ENCODE measurements around the gene DNM1. TPM values are rescaled to one million over a fixed set of nuclear protein-coding genes. Genes with fewer than 3 reads are reported as not detected.

DNM1 gene
- total RNA-seq, 2 donors from 2014 or later, result 19.0 to 46.5 TPM

- DNase-seq (ENCODE audit: low spot score), result no peak
- intact Hi-C loops (cut with DNase I), result no loop called here
Measured at GRCh38 chr9:128288273-128289004, 85.3 kb downstream of the DNM1 start.

GRCh38 chr9:128292009-128292408, 88.8 kb downstream of the DNM1 start:
- no peak for DNase-seq (ENCODE audit: low spot score)
- intact Hi-C loops (cut with DNase I), result no loop called here

GRCh38 chr9:128293091-128293490, 89.9 kb downstream of the DNM1 start:
- intact Hi-C loops (cut with DNase I), result no loop called here
- DNase-seq (ENCODE audit: low spot score), result no peak

GRCh38 chr9:128294142-128294541, 91.0 kb downstream of the DNM1 start:
- intact Hi-C loops (cut with DNase I), result no loop called here
- DNase-seq (ENCODE audit: low spot score), result no peak

GRCh38 chr9:128296340-128297220, 93.4 kb downstream of the DNM1 start:
- no peak for DNase-seq (ENCODE audit: low spot score)
- intact Hi-C loops (cut with DNase I), result loop anchor here in 1 of 2 donors (2.0 kb wide), 1 partner anchor 16 kb away; no protein-coding TSS in a partner anchor

GRCh38 chr9:128297221-128297773, 94.1 kb downstream of the DNM1 start:
- intact Hi-C loops (cut with DNase I), result loop anchor here in 1 of 2 donors (2.0 kb wide), 1 partner anchor 16 kb away; no protein-coding TSS in a partner anchor
- no peak for DNase-seq (ENCODE audit: low spot score)

GRCh38 chr9:128298535-128299482, 95.6 kb downstream of the DNM1 start:
- intact Hi-C loops (cut with DNase I), result no loop called here
- DNase-seq (ENCODE audit: low spot score), result no peak

- intact Hi-C loops (cut with DNase I), result no loop called here
- no peak for DNase-seq (ENCODE audit: low spot score)
Measured at GRCh38 chr9:128304136-128304970, 101.2 kb downstream of the DNM1 start.

Small RNA genes within 50 kb of the gene (microRNA-seq; reads per million reads assigned to microRNA genes)
- gene MIR199B (ENCODE audit: borderline microRNAs expressed in 2 of 2) (387 to 585 reads per million in 2 donors), gene MIR3154 (ENCODE audit: borderline microRNAs expressed in 2 of 2) (0 to 0.97 reads per million in 2 donors)

Other genes starting within 250 kb of the DNM1 start
- gene EEIG1, start 222.4 kb upstream of the DNM1 start, total RNA-seq, result 10 to 100 TPM; 54.3 to 56.9 TPM
- gene NAIF1, start 136.1 kb upstream of the DNM1 start, total RNA-seq, result 1 to 10 TPM; 6.0 to 7.1 TPM
- gene SLC25A25, start 135.1 kb upstream of the DNM1 start, total RNA-seq, result 10 to 100 TPM; 22.9 to 35.2 TPM
- 10 to 100 TPM; 38.6 to 38.9 TPM for gene PTGES2, start 75.7 kb upstream of the DNM1 start, total RNA-seq
- gene LCN2, start 53.9 kb upstream of the DNM1 start, total RNA-seq, result under 1 TPM; 0.67 to 0.69 TPM
- gene BBLN, start 43.1 kb upstream of the DNM1 start, total RNA-seq, result 10 to 100 TPM; 41.9 to 49.1 TPM
- gene CIZ1, start 11.8 kb upstream of the DNM1 start, total RNA-seq, result 10 to 100 TPM; 88.3 to 99.4 TPM
- gene GOLGA2, start 72.6 kb downstream of the DNM1 start, total RNA-seq, result 100 to 1,000 TPM; 123 to 130 TPM
- gene SWI5, start 72.9 kb downstream of the DNM1 start, total RNA-seq, result 10 to 100 TPM; 11.5 to 16.7 TPM
- gene TRUB2, start 119.1 kb downstream of the DNM1 start, total RNA-seq, result 10 to 100 TPM; 11.8 to 15.7 TPM
- gene COQ4, start 119.5 kb downstream of the DNM1 start, total RNA-seq, result 10 to 100 TPM; 16.0 to 20.0 TPM
- 10 to 100 TPM; 15.9 to 22.3 TPM for gene SLC27A4, start 137.1 kb downstream of the DNM1 start, total RNA-seq
- gene URM1, start 168.0 kb downstream of the DNM1 start, total RNA-seq, result 10 to 100 TPM; 44.0 to 44.5 TPM
- 10 to 100 TPM; 64.1 to 97.6 TPM for gene CERCAM, start 217.5 kb downstream of the DNM1 start, total RNA-seq